H1 (cell line): ENCODE measurements around the gene ERO1A. TPM values are rescaled to one million over a fixed set of nuclear protein-coding genes. Genes with fewer than 3 reads are reported as not detected.

ENCODE experiments used
- CTCF ChIA-PET: fragments of 300-600 bp; sonication (Branson Sonifier 250); formaldehyde crosslinking; loops from one replicate; lab custom pipeline; 2021; ENCODE audit not compliant: partially characterized antibody; lab: Charles Lee
- POLR2A ChIA-PET: fragments of 300-600 bp; sonication (Branson Sonifier 250); formaldehyde crosslinking; loops from one replicate; lab custom pipeline; 2021; ENCODE audit warnings: inconsistent platforms; ENCODE audit not compliant: partially characterized antibody; lab: Charles Lee
- DNase-seq, 2 experiments: peaks; one replicate each; pipeline versions ENCODE4 v3.0.0 to v3.0.0-alpha.2; 2010 to 2022; ENCODE audit warnings: low spot score in 2 of 2, low read depth in 1 of 2, mixed read lengths in 1 of 2
- FAIRE-seq: peaks from 2 replicates; lab custom pipeline; 2011; peaks lifted over from hg19 to GRCh38; lab: Jason Lieb, UNC
- H2AFZ ChIP-seq: 2 replicates; pipeline ENCODE4 v1.8.1; 2012; ENCODE audit warnings: low read length, inconsistent platforms
- H2AK5ac ChIP-seq: 2 replicates; pipeline ENCODE4 v1.6.1; 2013; ENCODE audit warnings: low read depth, low read length
- H2BK120ac ChIP-seq: replicated peaks from 2 replicates; pipeline ENCODE3; 2013; ENCODE audit warnings: low read depth, low read length, inconsistent platforms
- H2BK12ac ChIP-seq: 2 replicates; pipeline ENCODE4 v1.6.1; 2013; ENCODE audit warnings: low read depth, low read length
- H2BK15ac ChIP-seq: 2 replicates; pipeline ENCODE4 v1.6.1; 2013; ENCODE audit warnings: low read length
- H2BK20ac ChIP-seq: 2 replicates; pipeline ENCODE4 v1.6.1; 2013; ENCODE audit warnings: low read length
- H2BK5ac ChIP-seq: 2 replicates; pipeline ENCODE4 v1.6.1; 2013; ENCODE audit warnings: low read depth, low read length
- H3K14ac ChIP-seq: 2 replicates; pipeline ENCODE4 v1.6.1; 2013; ENCODE audit warnings: inconsistent platforms; ENCODE audit not compliant: insufficient read length
- H3K18ac ChIP-seq: 2 replicates; pipeline ENCODE4 v1.6.1; 2013; ENCODE audit warnings: low read length; ENCODE audit errors: extremely low read depth
- H3K23ac ChIP-seq: 2 replicates; pipeline ENCODE4 v1.6.1; 2013; ENCODE audit warnings: inconsistent platforms; ENCODE audit not compliant: insufficient read length
- H3K23me2 ChIP-seq: 2 replicates; pipeline ENCODE4 v1.6.1; 2013; ENCODE audit warnings: low read depth, low read length
- H3K27ac ChIP-seq: 2 replicates; pipeline ENCODE4 v1.6.1; 2011; ENCODE audit warnings: low read depth, low read length, inconsistent platforms
- H3K27me3 ChIP-seq, 4 experiments: replicated peaks in 1 of 4; 1 replicate in 1 of 4; 2 replicates in 3 of 4; pipeline versions ENCODE4 v1.6.1 to v1.8.1; 2011 to 2013; ENCODE audit warnings: low read length in 3 of 4, mild to moderate bottlenecking in 3 of 4, inconsistent platforms in 2 of 4, mixed read lengths in 2 of 4, moderate library complexity in 1 of 4; ENCODE audit not compliant: control insufficient read depth in 3 of 4, insufficient read depth in 3 of 4; ENCODE audit errors: extremely low read depth in 1 of 4
- H3K36me3 ChIP-seq, 4 experiments: 2 replicates each; pipeline versions ENCODE4 v1.6.1 to v1.8.1; 2011 to 2013; ENCODE audit warnings: mild to moderate bottlenecking in 4 of 4, low read length in 3 of 4, moderate library complexity in 2 of 4, control low read depth in 1 of 4, inconsistent platforms in 1 of 4; ENCODE audit not compliant: insufficient read depth in 4 of 4, control insufficient read depth in 2 of 4
- H3K4ac ChIP-seq: replicated peaks from 2 replicates; pipeline ENCODE3; 2013; ENCODE audit warnings: low read length, low read depth, mixed read lengths, inconsistent platforms; ENCODE audit not compliant: insufficient read length
- H3K4me1 ChIP-seq, 4 experiments: replicated peaks in 1 of 4; 1 replicate in 1 of 4; 2 replicates in 3 of 4; pipeline versions ENCODE4 v1.6.1 to v1.8.1; 2011 to 2013; ENCODE audit warnings: low read length in 3 of 4, inconsistent platforms in 2 of 4, mixed read lengths in 1 of 4; ENCODE audit not compliant: insufficient read depth in 4 of 4, control insufficient read depth in 3 of 4
- H3K4me2 ChIP-seq, 2 experiments: 2 replicates each; pipeline versions ENCODE4 v1.6.1 to v1.8.1; 2011 to 2013; ENCODE audit warnings: low read depth in 2 of 2, low read length in 2 of 2, control low read depth in 1 of 2, inconsistent platforms in 1 of 2, mild to moderate bottlenecking in 1 of 2; ENCODE audit not compliant: insufficient read depth in 1 of 2
- H3K4me3 ChIP-seq, 4 experiments: fragments of 200-600, 300-600 bp in 1 of 4; sonication (generic), shearing (Covaris generic), sonication (Bioruptor Twin) in 1 of 4; 2 replicates each; pipeline versions ENCODE4 v1.5.1 to v1.8.1; 2011 to 2016; ENCODE audit warnings: low read length in 4 of 4, low read depth in 3 of 4, control low read depth in 2 of 4, inconsistent platforms in 2 of 4, mild to moderate bottlenecking in 2 of 4, mixed read lengths in 1 of 4, moderate library complexity in 1 of 4; ENCODE audit not compliant: insufficient read depth in 2 of 4; ENCODE audit errors: extremely low read depth in 1 of 4
- H3K56ac ChIP-seq: replicated peaks from 2 replicates; pipeline ENCODE3; 2013; ENCODE audit warnings: low read depth, mild to moderate bottlenecking, mixed read lengths, low read length, inconsistent platforms; ENCODE audit not compliant: insufficient read length
- H3K79me1 ChIP-seq: 2 replicates; pipeline ENCODE4 v1.6.1; 2013; ENCODE audit warnings: low read depth, low read length, control low read depth
- H3K79me2 ChIP-seq, 2 experiments: 2 replicates each; pipeline versions ENCODE4 v1.6.1 to v1.8.1; 2012 to 2013; ENCODE audit warnings: low read length in 2 of 2, mild to moderate bottlenecking in 2 of 2, inconsistent platforms in 1 of 2; ENCODE audit not compliant: insufficient read depth in 2 of 2, control insufficient read depth in 1 of 2
- H3K9ac ChIP-seq, 4 experiments: replicated peaks in 1 of 4; 1 replicate in 1 of 4; 2 replicates in 3 of 4; pipeline versions ENCODE4 v1.6.1 to v1.8.1; 2011 to 2013; ENCODE audit warnings: low read depth in 3 of 4, low read length in 3 of 4, control low read depth in 2 of 4, mild to moderate bottlenecking in 2 of 4, moderate library complexity in 2 of 4, inconsistent platforms in 1 of 4; ENCODE audit errors: extremely low read depth in 1 of 4
- H3K9me3 ChIP-seq, 2 experiments: 2 replicates each; pipeline versions ENCODE4 v1.6.1 to v1.8.1; 2012 to 2013; ENCODE audit warnings: mild to moderate bottlenecking in 2 of 2, moderate library complexity in 2 of 2, control low read depth in 1 of 2, inconsistent platforms in 1 of 2, low read depth in 1 of 2, low read length in 1 of 2, mixed read lengths in 1 of 2; ENCODE audit not compliant: insufficient read depth in 2 of 2
- H4K20me1 ChIP-seq, 2 experiments: replicated peaks in 1 of 2; 2 replicates each; pipeline versions ENCODE3 to v1.8.1; 2011 to 2013; ENCODE audit warnings: inconsistent platforms in 2 of 2, low read length in 2 of 2, mild to moderate bottlenecking in 1 of 2; ENCODE audit not compliant: insufficient read depth in 2 of 2, control insufficient read depth in 1 of 2
- H4K5ac ChIP-seq: 2 replicates; pipeline ENCODE4 v1.6.1; 2013; ENCODE audit warnings: low read length, low read depth, mixed read lengths, inconsistent platforms; ENCODE audit not compliant: insufficient read length
- H4K8ac ChIP-seq: 2 replicates; pipeline ENCODE4 v1.8.0; 2013; ENCODE audit warnings: mild to moderate bottlenecking, moderate library complexity, low read length, inconsistent platforms; ENCODE audit not compliant: insufficient read depth; ENCODE audit errors: extremely low read depth
- H4K91ac ChIP-seq: replicated peaks from 2 replicates; pipeline ENCODE3; 2013; ENCODE audit warnings: low read length, mixed read lengths, inconsistent platforms; ENCODE audit not compliant: insufficient read length
- NANOG ChIP-seq: IDR thresholded peaks from 2 replicates; pipeline ENCODE4 v1.6.1; 2011; ENCODE audit warnings: low read length, low read depth, mild to moderate bottlenecking, inconsistent platforms; ENCODE audit not compliant: insufficient read depth, poor library complexity, severe bottlenecking
- WGBS, 2 experiments: shearing (Covaris generic) in 1 of 2; methylation state at CpG; one replicate each; pipeline versions ENCODE4 v1.1.6 to v1.1.7; 2013 to 2015; ENCODE audit warnings: low lambda C conversion rate in 2 of 2, mixed read lengths in 2 of 2, inconsistent platforms in 1 of 2, low coverage in 1 of 2, missing lambda C conversion rate in 1 of 2; ENCODE audit not compliant: insufficient replicate concordance in 2 of 2, insufficient coverage in 1 of 2, insufficient read length in 1 of 2; ENCODE audit errors: extremely low coverage in 1 of 2, missing lambda C conversion rate in 1 of 2; 5-methylcytosine and 5-hydroxymethylcytosine counted together
- polyA plus RNA-seq, 7 experiments: library from polyadenylated mRNA; depleted of rRNA in 3 of 7; stranded (reverse) in 5 of 7; unstranded in 2 of 7; fragments of >200 nt in 5 of 7; fragments of 200-250 nt in 2 of 7; gene quantifications; 1 replicate in 5 of 7; 2 replicates in 1 of 7; 4 replicates in 1 of 7; pipeline versions ENCODE4 v1.2.1 to v1.2.3, GENCODE V29; 2011 to 2013; ENCODE audit warnings: missing spikeins in 2 of 7, mixed read lengths in 2 of 7
- total RNA-seq: library from RNA; stranded (reverse); fragmentation: NEBNext Ultra II Directional; extraction: Animal tissue kit (Norgen Biotek cat#: 25700); gene quantifications from 2 replicates; pipeline ENCODE4 v1.2.1, GENCODE V29; 2021

ERO1A gene
- total and polyA plus RNA-seq, 2 of the 8 experiments (the other 6 are each of a cell fraction or from before 2014, with no cell fraction given), result 15.7 to 42.0 TPM

GRCh38 chr14:52663850-52664249 is 31.5 kb downstream of the ERO1A start:
- H3K56ac ChIP-seq, result no peak overlapping the region
- no peaks in the 10 kb centered on the region for H4K20me1 ChIP-seq
- H2AFZ ChIP-seq, result no peak overlapping the region
- H3K4me3 ChIP-seq, result no peak overlapping the region
- ChIA-PET CTCF (no interaction called here), POLR2A (interaction anchor here (1.0 kb wide), 1 partner anchor 11 kb away, joined by 3 read pairs; no protein-coding TSS in a partner anchor)
- no peak overlapping the region for H4K8ac ChIP-seq
- H2BK15ac ChIP-seq, result no peak overlapping the region
- H2BK5ac ChIP-seq, result no peak overlapping the region
- H3K23ac ChIP-seq, result no peak overlapping the region
- H2AK5ac ChIP-seq, result no peak overlapping the region
- H3K27me3 ChIP-seq, result no peaks in the 10 kb centered on the region
- no peaks in the 10 kb centered on the region for H3K9me3 ChIP-seq
- 68% methylated on average over 2 of the region's 2 CpGs; no CpG with 5 or more reads in 1 of the 2 experiments for WGBS, 2 experiments
- no peak overlapping the region for H3K27ac ChIP-seq
- H3K4me2 ChIP-seq, result no peak overlapping the region
- H3K9ac ChIP-seq, result no peak overlapping the region
- no peaks in the 10 kb centered on the region for H3K23me2 ChIP-seq
- DNase-seq, result peak in 1 of 2 experiments; percentile 17
- no peak overlapping the region for H3K4ac ChIP-seq
- peak; percentile 57 for FAIRE-seq
- no peak overlapping the region for H3K14ac ChIP-seq
- H2BK20ac ChIP-seq, result no peak overlapping the region
- no peaks in the 10 kb centered on the region for H3K79me2 ChIP-seq
- H3K79me1 ChIP-seq, result no peaks in the 10 kb centered on the region
- no peak overlapping the region for H2BK12ac ChIP-seq
- no peak overlapping the region for H3K18ac ChIP-seq
- H4K5ac ChIP-seq, result no peak overlapping the region
- no peaks in the 10 kb centered on the region for H3K4me1 ChIP-seq
- H4K91ac ChIP-seq, result no peak overlapping the region
- H3K36me3 ChIP-seq, result peaks cover 0 to 4% (median 0%) of the 10 kb centered on the region in 4 experiments; a peak in 1 of 8 replicates
- no peak overlapping the region for H2BK120ac ChIP-seq
- peak; percentile 81 for TF ChIP-seq NANOG
